Measurements from ENCODE around the gene ELOB.

Gene ELOB

GRCh38 chr16:2783581-2784357, 6.7 kb upstream of the ELOB start:
- no peak for DNase-seq (ENCODE audit: low read depth)

DNA sequence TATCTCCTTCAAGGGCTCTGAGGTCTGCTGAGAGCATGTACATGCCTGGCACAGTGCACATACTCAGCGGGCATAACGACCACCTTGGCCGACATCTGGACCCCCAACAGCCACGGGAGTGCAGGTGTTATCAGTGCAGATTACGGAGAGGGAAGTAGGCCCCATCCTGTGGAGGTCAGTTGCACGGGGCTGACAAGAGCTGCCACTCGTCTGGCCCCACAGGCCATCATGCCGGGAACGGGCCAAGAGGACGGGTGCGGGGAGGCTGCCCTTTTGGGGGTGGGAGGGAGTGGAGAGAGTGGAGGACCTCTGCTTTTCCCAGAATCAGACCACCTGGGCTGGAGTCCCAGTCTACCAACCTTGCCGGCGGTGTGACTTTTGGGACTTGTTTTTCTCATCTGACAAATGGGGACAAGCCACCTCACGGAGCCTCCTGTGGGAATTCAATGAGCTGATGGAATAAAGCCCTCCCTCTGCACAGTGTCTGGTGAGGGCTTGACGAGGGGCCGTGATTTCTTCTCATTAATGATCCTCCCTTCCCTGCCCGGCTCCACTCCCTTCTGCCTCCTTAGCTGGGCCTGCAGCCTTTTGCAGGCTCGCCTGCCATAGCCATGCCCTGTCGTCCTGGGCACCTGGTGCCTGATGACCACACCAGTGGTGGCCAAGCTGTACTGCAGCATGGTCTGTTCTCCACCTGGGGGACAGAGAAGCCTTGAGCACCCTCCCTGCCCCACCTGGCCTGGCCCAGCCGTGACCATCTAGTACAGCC, 5.7 kb upstream of the ELOB start:
- no peak for DNase-seq (ENCODE audit: low read depth)

- no peak for DNase-seq (ENCODE audit: low read depth)
Observed at GRCh38 chr16:2779978-2780898, 3.2 kb upstream of the ELOB start.

DNA sequence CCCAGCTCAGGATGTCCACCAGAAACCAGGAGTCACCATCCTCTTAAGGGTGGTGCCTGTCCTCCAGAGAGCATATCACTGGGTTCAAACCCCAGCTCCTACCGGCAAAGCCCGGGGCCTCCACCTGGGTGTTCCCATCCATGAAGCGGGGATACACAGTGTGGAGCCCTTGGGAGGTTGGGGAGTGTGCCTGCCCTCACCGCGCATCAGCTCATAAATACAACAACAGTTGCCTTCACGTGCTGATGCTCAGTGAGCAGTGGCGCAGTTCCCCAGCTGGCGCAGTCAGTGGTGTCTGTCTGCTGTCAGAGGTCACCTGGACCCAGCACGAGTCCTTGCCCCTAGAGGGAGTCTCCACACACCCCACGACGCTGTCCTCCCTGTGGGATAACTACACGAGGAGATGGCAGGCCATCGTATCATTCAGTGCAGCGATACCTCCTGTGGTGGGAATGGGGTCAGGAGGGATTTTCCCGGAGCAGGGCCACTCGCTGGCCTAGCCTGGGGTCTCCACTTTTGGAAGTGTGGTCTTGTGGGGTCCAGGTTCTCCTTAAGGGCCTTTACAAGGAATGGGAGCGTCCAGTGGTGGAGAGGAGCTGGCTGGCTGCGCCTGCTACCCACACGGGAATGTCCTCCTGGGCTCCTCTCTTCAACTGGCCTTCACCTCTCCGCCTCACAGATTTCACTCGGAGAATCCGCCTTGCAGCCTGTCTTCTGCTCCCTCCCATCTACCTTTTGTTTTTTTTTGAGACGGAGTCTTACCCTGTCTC, 2.3 kb upstream of the ELOB start:
- no peak for DNase-seq (ENCODE audit: low read depth)

DNA sequence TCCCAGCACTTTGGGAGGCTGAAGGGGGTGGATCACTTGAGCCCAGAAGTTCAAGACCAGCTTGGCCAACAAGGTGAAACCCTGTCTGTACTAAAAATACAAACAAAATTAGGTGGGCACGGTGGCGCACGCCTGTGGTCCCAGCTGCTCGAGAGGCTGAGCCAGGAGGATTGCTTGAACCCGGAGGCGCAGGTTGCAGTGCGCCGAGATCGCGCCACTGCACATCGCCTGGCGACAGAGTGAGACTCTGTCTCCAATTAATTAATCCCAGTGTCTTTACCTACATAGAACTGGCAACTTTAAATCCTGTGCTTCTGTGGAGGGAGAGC, 1.5 kb upstream of the ELOB start:
- no peak for DNase-seq (ENCODE audit: low read depth)

- no peak for DNase-seq (ENCODE audit: low read depth)
Observed at GRCh38 chr16:2777903-2778629, 986 bp upstream of the ELOB start.

DNA sequence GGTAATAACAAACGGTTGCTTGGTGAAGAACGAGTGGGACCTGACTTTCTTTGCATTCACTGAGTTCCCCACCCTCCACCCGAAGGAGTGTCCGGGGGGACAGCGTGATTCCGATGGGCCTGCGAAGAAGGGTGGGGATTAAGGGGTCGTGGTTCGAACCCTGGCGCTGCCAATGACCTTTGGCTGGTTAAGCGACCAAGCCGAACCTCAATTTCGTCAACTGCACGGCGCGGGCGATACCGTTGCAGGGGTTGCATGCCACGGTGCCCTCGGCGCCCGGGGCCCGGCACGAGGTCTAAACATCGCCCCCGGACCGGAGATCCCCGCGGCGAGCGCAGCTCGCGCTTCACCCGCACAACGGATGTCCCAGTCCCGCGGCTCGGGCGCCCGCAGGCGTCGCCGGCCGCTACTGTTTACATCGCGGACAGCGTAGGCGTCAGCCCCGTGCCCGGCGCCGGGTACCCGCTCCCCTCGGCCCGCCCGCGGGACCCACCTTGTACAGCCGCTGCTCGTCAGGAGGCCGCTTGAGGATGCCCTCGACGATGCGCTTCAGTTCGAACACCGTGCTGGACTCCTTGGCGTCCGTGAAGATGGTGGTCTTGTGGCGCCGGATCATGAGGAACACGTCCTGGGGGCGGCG, 460 bp downstream of the ELOB start:
- DNase-seq (ENCODE audit: low read depth): no peak

DNA sequence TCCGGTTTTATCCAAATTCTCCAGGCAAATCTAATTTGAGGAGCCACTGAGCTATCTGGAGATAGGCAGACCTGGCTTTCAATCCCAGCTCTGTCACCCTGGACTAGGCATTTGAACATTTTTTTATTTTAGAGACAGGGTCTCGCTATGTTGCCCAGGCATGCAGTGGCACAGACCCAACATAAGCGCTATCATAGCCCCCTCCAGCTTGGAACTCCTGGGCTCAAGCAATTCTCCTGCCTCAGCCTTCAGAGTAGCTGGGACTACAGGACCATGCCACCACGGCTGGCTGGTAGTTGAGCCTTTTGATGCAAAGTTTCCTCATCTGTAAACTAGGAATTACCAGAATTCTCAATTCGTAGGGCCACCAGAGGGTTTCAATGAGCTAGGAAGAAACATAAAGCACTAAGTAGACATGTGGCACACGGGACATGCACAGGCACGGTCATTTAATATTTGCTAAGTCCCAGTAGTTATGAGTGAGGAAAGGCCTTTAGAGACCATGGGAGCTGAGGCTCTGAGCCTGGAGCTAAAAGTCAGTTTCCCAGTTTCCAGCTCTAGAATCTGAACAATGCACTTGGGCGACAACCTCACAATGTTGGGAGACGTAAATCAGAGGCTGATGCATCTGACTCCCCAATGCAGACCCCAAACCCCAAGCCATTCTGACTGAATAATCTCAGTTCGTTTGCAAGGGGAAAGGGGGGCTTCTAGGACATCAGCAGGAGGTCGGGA, 1.1 kb downstream of the ELOB start:
- no peak for DNase-seq (ENCODE audit: low read depth)

DNA sequence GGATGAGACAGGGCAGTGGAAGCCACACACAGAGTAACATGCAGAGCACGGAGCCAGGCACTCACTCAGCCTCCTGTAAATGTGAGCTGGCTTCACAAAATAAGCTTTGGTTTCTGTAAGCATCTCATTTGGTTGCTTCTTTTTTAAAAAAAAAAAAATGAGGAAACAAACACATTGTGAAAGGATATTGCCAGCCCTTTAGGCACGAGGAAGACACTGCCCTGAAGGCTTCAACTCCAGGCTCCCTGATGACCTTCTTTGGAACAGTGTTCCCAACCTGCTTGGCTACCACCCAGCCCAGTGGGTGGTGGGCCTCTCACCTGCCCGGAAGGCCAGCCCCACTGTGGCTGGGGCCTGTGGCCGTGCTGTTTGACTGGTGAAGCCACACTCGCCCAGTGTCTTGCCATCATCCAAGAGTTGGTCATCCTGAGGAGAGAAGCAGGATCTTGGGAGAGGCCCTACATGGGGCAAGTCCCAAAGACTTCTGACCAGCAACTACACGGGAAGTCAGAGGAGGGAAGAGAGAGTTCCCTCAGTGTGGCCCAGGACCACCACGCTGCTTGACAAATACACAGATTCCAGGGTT, 1.9 kb downstream of the ELOB start:
- DNase-seq (ENCODE audit: low read depth): no peak

DNA sequence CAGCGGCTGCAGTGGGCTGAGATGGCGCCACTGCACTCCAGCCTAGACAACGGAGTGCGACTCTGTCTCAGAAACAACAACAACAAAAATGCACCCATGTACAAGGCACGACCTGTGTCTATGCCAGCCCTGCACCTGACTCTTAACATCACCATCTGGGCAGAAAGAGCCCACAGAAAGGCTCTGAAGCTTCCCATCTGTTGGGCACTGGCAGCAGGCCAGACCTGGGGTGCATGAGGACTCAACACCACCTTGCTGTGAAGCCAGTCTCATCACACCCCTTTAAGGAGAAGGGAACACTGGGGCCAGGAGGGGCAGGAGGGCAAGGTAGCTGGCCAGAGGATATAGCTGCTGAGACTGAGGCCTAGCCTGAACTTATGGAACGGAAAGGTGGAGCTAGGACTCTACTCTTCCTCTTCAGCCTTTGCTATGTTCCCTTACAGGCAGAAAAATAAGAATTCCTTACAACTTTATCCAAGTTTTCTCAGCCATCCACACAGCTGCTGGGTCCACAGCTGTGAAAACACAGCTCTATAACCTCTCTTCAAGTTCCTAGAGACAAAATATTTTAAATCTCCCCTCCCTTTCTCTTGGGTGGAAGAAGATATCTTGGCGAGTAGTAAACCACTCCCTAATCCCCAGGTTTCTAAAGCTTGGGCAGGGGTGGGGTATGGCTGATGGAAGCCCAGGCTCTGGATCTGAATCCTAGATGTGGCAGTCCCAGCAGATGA, 2.8 kb downstream of the ELOB start:
- no peak for DNase-seq (ENCODE audit: low read depth)

GRCh38 chr16:2773188-2773968, 3.7 kb downstream of the ELOB start:
- no peak for DNase-seq (ENCODE audit: low read depth)

GRCh38 chr16:2771496-2772402, 5.3 kb downstream of the ELOB start:
- DNase-seq (ENCODE audit: low read depth): no peak

DNA sequence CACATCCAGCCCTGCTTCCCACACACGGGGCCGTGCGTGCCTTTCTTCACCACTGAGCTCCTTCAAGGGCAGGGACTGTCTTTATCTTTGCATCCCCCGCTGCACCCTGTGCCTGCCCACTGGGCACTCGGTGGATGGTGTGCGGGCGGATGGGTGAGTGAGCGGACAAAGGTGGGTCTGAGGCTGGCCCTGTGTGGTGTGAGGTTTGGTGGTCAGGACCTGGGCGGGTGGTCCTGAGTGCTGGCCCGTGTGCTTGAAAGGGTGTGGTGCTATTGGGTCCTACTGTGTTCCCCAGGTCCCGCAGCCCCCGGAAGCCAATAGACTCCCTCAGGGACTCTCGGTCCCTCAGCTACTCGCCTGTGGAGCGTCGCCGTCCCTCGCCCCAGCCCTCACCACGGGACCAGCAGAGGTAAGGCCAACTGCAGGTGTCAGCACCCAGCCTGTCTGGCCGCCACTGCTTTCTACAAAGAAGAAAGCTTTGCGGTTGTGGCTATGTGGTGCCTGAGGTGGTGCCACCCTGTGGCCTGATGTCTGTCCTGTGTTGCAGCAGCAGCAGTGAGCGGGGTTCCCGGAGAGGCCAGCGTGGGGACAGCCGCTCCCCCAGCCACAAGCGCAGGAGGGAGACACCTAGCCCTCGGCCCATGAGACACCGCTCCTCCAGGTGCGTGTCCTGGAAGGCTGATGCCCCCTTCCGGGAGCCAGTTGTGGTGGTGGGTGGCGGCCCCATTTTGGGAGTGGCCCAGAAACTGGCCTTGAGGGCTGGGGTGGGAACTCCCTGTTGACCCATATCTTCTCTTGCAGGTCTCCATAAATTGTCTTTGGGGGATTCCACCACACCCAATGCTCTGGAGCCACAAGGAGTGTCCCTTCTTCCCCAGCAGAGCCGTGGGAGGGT, 6.8 kb downstream of the ELOB start:
- DNase-seq (ENCODE audit: low read depth): no peak

- no peak for DNase-seq (ENCODE audit: low read depth)
Observed at GRCh38 chr16:2769675-2770056, 7.4 kb downstream of the ELOB start.

GRCh38 chr16:2769100-2769529, 8.0 kb downstream of the ELOB start:
- DNase-seq (ENCODE audit: low read depth): no peak

All from stimulated activated CD8-positive, alpha-beta memory T cell treated with anti-CD3 and anti-CD28 coated beads, Interleukin-12 subunit alpha, Interleukin-12 subunit beta, amount 100 ng/mL, for 4 hours (primary cell).